Lung (tissue), 12 donors: ENCODE results near the gene RAPSN. TPM values are rescaled to one million over a fixed set of nuclear protein-coding genes. Genes with fewer than 3 reads are reported as not detected.

Experiments
- ATAC-seq: fragments of 200-7000 bp; cut with Tn5 transposase; one replicate; pipeline ENCODE4 v1.9.1; 2020; ENCODE audit warnings: moderate number of reproducible peaks; ENCODE audit not compliant: insufficient read depth, low FRiP score
- DNase-seq, 3 donors: peaks; one replicate each; pipeline ENCODE4 v3.0.0-alpha.2; 2013 to 2017
- H3K27ac ChIP-seq, 2 donors: one replicate each; pipeline ENCODE4 v1.5.1; 2013; ENCODE audit warnings: mild to moderate bottlenecking in 2 of 2, moderate library complexity in 2 of 2, control low read depth in 1 of 2, inconsistent platforms in 1 of 2, low read depth in 1 of 2, low read length in 1 of 2
- H3K27me3 ChIP-seq, 3 donors: one replicate each; pipeline ENCODE4 v1.5.1; 2013; ENCODE audit warnings: low read length in 2 of 3; ENCODE audit not compliant: control insufficient read depth in 3 of 3, insufficient read depth in 3 of 3
- H3K36me3 ChIP-seq, 4 donors: one replicate each; pipeline ENCODE4 v1.5.1; 2013; ENCODE audit warnings: low read length in 4 of 4, mild to moderate bottlenecking in 1 of 4, moderate library complexity in 1 of 4; ENCODE audit not compliant: control insufficient read depth in 4 of 4, insufficient read depth in 4 of 4
- H3K4me1 ChIP-seq, 5 donors: one replicate each; pipeline ENCODE4 v1.5.1; 2013; ENCODE audit warnings: low read length in 5 of 5, mild to moderate bottlenecking in 2 of 5, moderate library complexity in 1 of 5; ENCODE audit not compliant: control insufficient read depth in 5 of 5, insufficient read depth in 5 of 5
- H3K4me3 ChIP-seq: one replicate; pipeline ENCODE4 v1.5.1; 2013; ENCODE audit warnings: mild to moderate bottlenecking, control low read depth, moderate library complexity
- H3K9ac ChIP-seq, 2 donors: one replicate each; pipeline ENCODE4 v1.5.1; 2013; ENCODE audit warnings: low read length in 2 of 2, control low read depth in 1 of 2; ENCODE audit not compliant: insufficient read depth in 1 of 2
- H3K9me3 ChIP-seq, 4 donors: one replicate each; pipeline ENCODE4 v1.5.1; 2013; ENCODE audit warnings: low read length in 3 of 4, mild to moderate bottlenecking in 1 of 4, moderate library complexity in 1 of 4; ENCODE audit not compliant: control insufficient read depth in 4 of 4, insufficient read depth in 3 of 4
- WGBS, 2 donors: extraction: QIAGEN DNeasy Blood & Tissue Kit; methylation state at CpG; one replicate each; pipeline ENCODE4 v1.1.7; 2013; 5-methylcytosine and 5-hydroxymethylcytosine counted together
- polyA plus RNA-seq, 2 donors: library from polyadenylated mRNA; stranded (reverse); fragments of 200-250 nt; gene quantifications; one replicate each; pipeline ENCODE4 v1.2.1, GENCODE V29; 2013
- total RNA-seq, 2 donors: library from RNA; depleted of rRNA in 1 of 2; stranded (reverse); fragments of >200 nt in 1 of 2; gene quantifications; one replicate each; pipeline ENCODE4 v1.2.1, GENCODE V29; 2014 to 2021
- TF ChIP-seq, protein P1 (sequence below): IDR thresholded peaks from 2 replicates; pipeline ENCODE4 v1.5.1; 2012; ENCODE audit warnings: mild to moderate bottlenecking; ENCODE audit errors: control extremely low read depth, extremely low read depth
- donor health status: control.
- donor health status: control.
- donor health status: Bipolar disorder and iron deficiency.
- donor health status: healthy.
- donor health status: DM: yes; HTN: yes; CAD: no.

The RAPSN gene
- total and polyA plus RNA-seq, 4 donors, result 0.38 to 1.5 (median 0.49) TPM; not detected in 1

DNA sequence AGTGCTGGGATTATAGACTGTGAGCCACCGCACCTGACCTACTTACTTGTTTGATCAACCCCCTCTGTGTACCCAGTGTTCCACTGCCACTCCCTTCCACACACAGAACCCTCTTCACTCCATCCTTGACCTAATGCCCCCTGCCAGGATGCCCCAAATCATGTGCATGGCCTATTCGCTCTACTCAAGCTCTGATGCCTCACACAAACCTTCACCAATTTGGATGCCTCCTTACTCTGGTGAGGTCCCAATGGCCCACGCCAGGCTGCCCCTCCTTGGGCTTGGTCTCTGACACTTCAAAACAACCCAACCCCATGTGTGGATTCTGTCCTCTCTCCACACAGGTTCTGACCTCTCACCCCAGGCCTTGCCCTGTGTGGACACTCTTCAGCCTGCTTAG is 13.2 kb downstream of the RAPSN start:
- Histone ChIP-seq H3K27me3 (no peaks in the 10 kb centered on the region), H3K4me3 (no peak overlapping the region), H3K9me3 (no peaks in the 10 kb centered on the region), H3K9ac (no peak overlapping the region), H3K4me1 (peaks cover 0 to 4% (median 0%) of the 10 kb centered on the region in 5 donors), H3K27ac (no peak overlapping the region), H3K36me3 (no peaks in the 10 kb centered on the region)
- TF ChIP-seq, protein P1, sequence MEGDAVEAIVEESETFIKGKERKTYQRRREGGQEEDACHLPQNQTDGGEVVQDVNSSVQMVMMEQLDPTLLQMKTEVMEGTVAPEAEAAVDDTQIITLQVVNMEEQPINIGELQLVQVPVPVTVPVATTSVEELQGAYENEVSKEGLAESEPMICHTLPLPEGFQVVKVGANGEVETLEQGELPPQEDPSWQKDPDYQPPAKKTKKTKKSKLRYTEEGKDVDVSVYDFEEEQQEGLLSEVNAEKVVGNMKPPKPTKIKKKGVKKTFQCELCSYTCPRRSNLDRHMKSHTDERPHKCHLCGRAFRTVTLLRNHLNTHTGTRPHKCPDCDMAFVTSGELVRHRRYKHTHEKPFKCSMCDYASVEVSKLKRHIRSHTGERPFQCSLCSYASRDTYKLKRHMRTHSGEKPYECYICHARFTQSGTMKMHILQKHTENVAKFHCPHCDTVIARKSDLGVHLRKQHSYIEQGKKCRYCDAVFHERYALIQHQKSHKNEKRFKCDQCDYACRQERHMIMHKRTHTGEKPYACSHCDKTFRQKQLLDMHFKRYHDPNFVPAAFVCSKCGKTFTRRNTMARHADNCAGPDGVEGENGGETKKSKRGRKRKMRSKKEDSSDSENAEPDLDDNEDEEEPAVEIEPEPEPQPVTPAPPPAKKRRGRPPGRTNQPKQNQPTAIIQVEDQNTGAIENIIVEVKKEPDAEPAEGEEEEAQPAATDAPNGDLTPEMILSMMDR, result no peak
- ATAC-seq (no peak), DNase-seq (no peak)
- 80 to 96% methylated on average over 3 of the region's 3 CpGs for WGBS, 2 donors

- DNase-seq, result peak in 1 of 3 donors; percentile 21
- no peak overlapping the region for H3K9ac ChIP-seq
- ATAC-seq, result no peak
- TF ChIP-seq, protein P1, result no peak
- 84 to 92% methylated on average over 7 of the region's 7 CpGs for WGBS, 2 donors
- no peaks in the 10 kb centered on the region for H3K27me3 ChIP-seq
- no peak overlapping the region for H3K4me3 ChIP-seq
- H3K36me3 ChIP-seq, result no peaks in the 10 kb centered on the region
- H3K4me1 ChIP-seq, result peaks cover 0 to 4% (median 0%) of the 10 kb centered on the region in 5 donors
- no peak overlapping the region for H3K27ac ChIP-seq
- no peaks in the 10 kb centered on the region for H3K9me3 ChIP-seq
These were observed 14.7 kb downstream of the RAPSN start for GRCh38 chr11:47434011-47434786.

DNA sequence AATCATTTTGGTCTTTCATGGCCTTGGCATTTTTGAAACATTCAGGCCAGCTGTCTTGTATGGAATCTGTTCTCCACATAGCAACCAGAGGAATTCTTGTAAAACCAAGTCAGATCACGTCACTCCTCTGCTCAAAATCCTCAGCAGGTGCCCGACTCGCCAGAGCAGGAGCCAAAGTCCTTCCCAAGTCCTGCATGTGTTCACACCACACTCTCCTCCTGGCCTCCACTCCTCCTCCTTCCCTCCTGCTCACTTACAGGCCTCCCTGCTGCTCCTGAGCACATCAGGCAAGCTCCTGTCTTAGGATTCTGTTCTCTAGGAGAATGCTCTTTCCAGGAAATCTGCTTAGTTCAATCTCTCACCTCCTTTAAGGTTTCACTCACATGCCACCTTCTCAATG is 15.8 kb downstream of the RAPSN start:
- no peak overlapping the region for H3K27ac ChIP-seq
- H3K36me3 ChIP-seq, result no peaks in the 10 kb centered on the region
- TF ChIP-seq, protein P1, result no peak
- no peaks in the 10 kb centered on the region for H3K9me3 ChIP-seq
- H3K27me3 ChIP-seq, result no peaks in the 10 kb centered on the region
- H3K4me3 ChIP-seq, result no peak overlapping the region
- ATAC-seq (no peak), DNase-seq (no peak)
- H3K4me1 ChIP-seq, result peaks cover 0 to 4% (median 0%) of the 10 kb centered on the region in 5 donors
- WGBS, 2 donors, result 79 to 92% methylated on average over 3 of the region's 3 CpGs
- H3K9ac ChIP-seq, result no peak overlapping the region
